ENCODE results near the gene SLC44A5.

- no peak for TF ChIP-seq CTCF (IDR thresholded peaks at IDR 0.05; ENCODE audit: low read depth, low read length)
- no peak for TF ChIP-seq MAX (IDR thresholded peaks at IDR 0.05; ENCODE audit: low read depth, low read length)
Observed at GRCh38 chr1:75567191-75567590, 43.7 kb downstream of the SLC44A5 start.
